ENCODE data around the gene MICALL1.

MICALL1 gene

DNA sequence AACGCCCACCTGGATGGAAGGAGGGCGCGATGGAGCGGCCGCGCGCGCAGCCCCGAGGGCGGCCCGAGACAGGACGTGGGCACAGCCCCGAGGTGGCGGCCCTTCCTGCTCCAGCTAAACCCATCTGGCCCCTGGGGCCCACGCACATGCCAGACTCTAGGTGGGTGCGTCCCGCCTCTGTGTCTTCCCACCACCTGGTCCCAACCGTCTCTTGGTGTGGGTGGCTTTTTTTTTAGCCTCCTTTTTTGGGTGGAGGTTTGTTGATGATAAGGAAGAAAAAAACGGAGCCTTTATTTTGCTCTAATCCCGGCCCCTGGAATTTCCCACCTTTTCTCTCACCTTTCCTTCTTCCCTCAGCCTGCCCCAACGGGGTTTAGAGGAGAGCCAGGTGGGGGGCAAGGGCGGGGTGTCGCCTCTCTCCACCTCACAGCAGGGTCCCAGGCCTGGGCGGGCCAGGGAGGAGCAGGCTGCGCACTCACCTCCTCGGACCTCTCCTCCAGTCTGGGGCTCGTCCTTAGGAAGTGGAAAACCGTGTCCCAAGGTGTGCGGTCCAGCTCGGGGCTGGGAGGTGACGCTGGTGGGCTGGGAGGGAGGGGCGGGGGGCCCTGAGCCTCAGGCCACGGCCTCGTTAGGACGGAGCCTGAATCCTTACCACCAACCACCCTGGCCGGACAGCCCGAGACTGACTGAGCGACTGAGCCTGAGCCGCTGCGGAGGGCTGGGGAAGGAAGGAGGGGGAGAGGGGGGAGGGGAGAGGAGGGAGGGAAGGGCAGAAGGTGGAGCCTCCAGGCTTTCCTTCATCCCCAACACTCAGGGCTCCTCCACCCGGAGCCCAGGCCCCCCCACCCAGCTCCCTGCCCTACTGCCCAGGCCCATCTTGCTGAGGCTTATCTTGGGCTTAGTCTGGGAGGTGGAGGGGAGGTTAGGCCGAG, 78.0 kb downstream of the MICALL1 start, which contains the start of gene SOX10:
Gene SOX10, minus strand, starts transcription at position 696 of the 932 bp plus-strand sequence. CDS start 771 bp downstream, outside the sequence.
- no peak for DNase-seq (ENCODE audit: low spot score)

DNA sequence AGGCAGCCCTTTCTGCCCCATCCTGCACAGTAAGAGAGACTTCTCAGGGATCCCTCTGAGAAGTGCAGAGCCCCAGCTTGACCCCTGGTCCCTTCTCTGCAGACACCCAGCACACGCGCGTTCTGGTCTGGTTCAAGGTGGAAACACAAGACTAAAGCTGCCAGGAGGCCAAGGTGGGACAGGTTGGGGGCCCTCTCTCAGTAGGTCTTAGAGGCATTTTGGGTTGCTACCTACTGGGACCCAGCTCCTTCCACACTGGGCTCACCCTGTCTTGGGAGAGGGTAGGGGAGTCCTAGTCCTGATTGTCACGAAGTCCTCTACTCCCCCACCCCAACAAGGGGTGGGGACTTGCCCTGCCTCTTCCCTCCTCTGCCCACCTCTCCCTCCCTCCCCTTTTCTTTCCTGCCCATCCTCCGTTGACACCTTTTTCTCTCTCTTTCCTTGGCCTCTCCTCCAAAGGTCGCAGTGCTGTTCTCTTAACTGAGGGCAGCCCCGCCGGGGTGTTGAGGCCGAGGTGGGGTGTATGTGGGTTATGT, 79.0 kb downstream of the MICALL1 start:
- DNase-seq (ENCODE audit: low spot score): no peak

DNA sequence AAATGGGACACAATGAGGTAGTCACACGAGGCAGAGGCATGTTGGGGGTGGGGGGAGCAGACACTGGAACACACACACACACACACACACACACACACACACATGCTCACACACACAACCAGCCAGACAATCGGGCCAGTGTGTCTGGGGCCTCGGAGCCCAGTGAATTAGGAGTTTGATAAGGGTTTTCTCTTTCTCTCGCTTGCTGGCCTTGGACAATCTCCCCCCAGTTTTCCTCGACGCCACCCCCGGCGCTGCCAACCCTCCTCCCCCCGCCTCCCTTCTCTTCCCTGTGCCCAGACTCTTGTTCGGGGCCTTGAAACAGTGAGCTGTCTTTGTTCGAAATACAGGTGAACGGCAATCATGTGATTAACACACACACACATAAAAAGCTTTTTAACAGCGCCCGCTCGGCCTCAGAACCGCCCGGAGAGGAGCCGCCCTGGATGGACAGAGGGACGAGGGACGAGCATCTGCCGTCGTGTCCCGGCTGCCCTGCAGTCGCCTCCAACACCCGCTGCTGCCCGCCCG, 79.7 kb downstream of the MICALL1 start:
- no peak for DNase-seq (ENCODE audit: low spot score)

DNA sequence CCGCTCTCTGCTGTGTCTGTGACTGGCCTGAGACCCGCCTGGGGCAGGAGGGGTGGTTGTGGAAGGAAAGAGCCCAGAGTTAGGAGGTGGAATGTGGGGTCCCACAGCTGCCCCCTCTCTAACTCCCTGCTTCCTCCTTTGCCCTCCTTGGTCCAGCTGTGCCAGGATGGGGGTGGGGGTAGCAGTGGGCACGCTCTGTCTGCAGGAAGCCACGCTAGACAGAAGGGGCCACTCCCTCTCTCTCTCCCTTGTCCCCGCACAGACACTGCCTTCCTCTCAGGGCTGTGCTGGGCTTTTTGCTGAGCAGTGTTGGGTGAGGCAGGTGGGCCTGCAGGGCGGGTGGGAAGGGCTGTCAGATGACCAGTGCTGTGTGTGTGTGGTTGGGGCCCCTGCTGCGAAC, 80.3 kb downstream of the MICALL1 start:
- no peak for DNase-seq (ENCODE audit: low spot score)

DNA sequence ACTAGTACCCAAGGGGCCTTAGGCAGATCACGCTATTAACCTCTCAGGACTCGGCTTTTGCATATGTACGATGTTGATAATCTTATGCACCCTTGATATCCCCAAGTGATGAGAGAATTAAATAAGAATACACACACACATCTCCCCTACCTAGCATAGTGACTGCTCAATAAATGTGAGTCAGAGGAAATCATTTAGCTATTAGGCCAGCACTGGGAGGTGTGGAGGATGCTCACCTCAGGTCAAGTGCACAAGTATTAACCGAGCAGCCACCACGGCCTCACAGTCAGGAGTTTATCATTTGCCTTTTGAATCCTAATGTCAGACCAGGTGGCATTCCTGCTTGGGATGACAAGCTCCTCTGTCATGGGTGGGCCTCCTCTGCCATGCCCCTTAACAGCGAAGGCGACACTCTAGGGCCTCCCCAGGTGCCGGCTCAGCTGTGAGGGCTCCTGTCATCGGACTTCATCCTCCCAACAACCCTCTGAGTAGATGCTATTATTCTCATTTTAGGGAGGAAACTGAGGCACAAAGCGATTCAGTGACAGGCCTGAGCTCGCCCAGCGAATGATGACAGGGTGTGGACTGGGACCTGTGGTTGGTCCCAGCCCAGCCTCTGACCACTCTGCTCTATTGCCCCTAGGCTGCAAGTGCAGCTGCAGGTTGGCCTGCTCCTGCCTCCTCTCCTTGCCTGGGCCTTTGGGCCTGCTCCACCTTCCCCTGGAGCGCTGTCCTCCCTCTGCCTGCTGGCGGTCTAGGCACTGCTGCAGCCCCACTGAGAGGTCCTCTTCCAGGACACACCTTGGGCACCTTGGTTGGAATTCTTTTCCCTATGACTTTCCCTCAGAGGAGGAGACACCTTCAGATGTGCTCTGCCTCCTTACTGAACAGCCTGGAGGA, 83.3 kb downstream of the MICALL1 start:
- DNase-seq (ENCODE audit: low spot score): no peak

DNA sequence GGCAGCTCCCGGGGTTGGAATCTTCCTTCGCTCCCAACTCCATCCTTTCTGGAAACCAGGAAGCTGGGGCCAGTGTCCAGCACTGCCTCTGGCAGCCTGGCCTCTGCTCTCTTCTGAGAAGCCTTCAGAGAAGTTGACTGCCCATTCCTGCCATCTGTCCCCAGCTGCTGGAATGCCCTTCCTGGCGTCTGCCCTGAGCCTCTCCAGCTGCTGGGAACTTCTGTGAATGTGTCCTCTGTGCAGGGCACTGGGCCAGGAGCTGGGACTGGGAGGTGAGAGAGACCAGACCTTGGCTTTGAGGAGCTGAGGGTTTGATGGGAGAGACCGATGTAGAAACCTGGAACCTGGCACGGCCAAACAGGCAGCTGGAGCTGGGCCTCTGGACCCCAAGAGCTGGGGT, 84.2 kb downstream of the MICALL1 start:
- DNase-seq (ENCODE audit: low spot score): no peak

DNA sequence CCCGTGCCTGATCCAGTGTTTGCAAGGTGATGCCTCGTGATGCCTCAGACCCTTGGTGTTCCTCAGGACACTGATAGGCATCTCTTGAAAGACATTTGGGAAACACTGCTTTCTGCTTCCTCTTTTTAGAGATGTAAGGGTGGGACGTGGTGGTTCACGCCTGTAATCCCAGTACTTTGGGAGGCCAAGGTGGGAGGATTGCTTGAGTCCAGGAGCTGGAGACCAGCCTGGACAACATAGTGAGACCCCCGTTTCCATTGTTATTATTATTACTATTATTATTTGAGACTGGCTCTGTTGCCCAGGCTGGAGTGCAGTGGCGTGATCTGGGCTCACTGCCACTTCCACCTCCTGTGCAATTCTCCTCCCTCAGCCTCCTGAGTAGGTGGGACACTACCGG, 84.8 kb downstream of the MICALL1 start:
- no peak for DNase-seq (ENCODE audit: low spot score)

DNA sequence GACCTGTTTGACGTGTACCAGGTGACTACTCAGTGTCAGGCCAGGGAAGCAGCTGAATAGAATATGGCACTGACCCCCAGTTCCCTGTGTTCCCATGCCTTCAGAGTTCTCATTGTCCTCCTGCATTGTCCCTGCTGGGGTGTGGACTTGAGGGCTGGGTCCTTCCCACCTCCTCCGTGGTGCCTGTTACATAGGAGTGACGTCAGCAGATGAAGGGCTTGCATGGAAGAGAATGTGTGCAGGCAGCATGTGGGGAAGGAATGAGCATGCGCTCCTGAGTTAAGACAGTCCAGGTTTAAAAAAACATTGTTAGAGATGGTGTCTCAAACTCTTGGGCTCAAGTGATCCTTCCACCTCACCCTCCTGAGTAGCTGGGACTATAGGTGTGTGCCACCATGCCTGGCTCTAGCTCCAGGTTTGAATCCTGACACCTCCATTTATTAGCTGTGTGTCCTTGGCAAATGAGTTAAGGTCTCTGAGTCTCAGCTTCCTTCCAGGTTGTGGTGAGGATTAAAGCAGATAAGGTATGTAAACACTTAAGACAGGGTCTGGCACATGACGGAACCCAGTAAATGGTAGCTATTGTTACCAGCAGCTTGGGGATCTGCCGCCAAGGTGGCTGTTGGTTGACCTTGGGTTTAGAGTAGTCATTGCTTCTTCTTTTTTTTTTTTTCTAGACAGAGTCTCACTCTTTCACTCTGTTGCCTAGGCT, 85.8 kb downstream of the MICALL1 start:
- no peak for DNase-seq (ENCODE audit: low spot score)
